ENCODE data around the gene ZNF90. TPM values are rescaled to one million over a fixed set of nuclear protein-coding genes. Genes with fewer than 3 reads are reported as not detected.
"Not testable (repeated sequence)": the region's sequence is repeated elsewhere in the genome, so short reads cannot be mapped to it uniquely, and the experiment has no call there.

The ZNF90 gene
- total RNA-seq, 2 donors from 2014 or later = 113 to 174 TPM

- Histone ChIP-seq H3K4me3 (ENCODE audit: low read length) (peak overlapping the region; percentile 76), H3K36me3 (ENCODE audit: control insufficient read depth, insufficient read depth, low read length) (no peaks in the 10 kb centered on the region), H3K9ac (ENCODE audit: extremely low read depth, low read length, poor library complexity, severe bottlenecking) (no peak overlapping the region), H3K9me3 (ENCODE audit: control insufficient read depth, low read length) (peaks cover 44% of the 10 kb centered on the region), H3K27ac (ENCODE audit: low read depth, low read length) (no peak overlapping the region), H3K27me3 (ENCODE audit: control insufficient read depth, insufficient read depth, low read length, poor library complexity, severe bottlenecking) (no peaks in the 10 kb centered on the region), H3K4me1 (ENCODE audit: control insufficient read depth, insufficient read depth, low read length) (peaks cover 7% of the 10 kb centered on the region)
- peak overlapping the region; percentile 94 for H3K27ac Mint-ChIP-seq
- no peaks in the 10 kb centered on the region for H3K27me3 Mint-ChIP-seq (ENCODE audit: insufficient read depth)
- WGBS, 2 experiments (ENCODE audit: insufficient coverage in 1 of 2, insufficient read length in 1 of 2) = 57 to 68% methylated on average over 3 of the region's 3 CpGs
- no peak for TF ChIP-seq CTCF (conservative IDR thresholded peaks at IDR 0.05)
- peak; percentile 47 for DNase-seq
- peak overlapping the region; percentile 2 for H3K4me3 Mint-ChIP-seq
- H3K36me3 Mint-ChIP-seq (ENCODE audit: low read depth) = peaks cover 25% of the 10 kb centered on the region
- peaks cover 53% of the 10 kb centered on the region for H3K9me3 Mint-ChIP-seq
- peaks cover 47% of the 10 kb centered on the region for H3K4me1 Mint-ChIP-seq
These were observed 10.9 kb upstream of the ZNF90 start for GRCh38 chr19:20066861-20067260.

- Mint-ChIP-seq H3K36me3 (ENCODE audit: low read depth) (peaks cover 25% of the 10 kb centered on the region), H3K27ac (peak overlapping the region; percentile 94)
- H3K4me3 ChIP-seq (ENCODE audit: low read length) = peak overlapping the region; percentile 76
These were observed 9.9 kb upstream of the ZNF90 start for GRCh38 chr19:20067943-20068342.

DNA sequence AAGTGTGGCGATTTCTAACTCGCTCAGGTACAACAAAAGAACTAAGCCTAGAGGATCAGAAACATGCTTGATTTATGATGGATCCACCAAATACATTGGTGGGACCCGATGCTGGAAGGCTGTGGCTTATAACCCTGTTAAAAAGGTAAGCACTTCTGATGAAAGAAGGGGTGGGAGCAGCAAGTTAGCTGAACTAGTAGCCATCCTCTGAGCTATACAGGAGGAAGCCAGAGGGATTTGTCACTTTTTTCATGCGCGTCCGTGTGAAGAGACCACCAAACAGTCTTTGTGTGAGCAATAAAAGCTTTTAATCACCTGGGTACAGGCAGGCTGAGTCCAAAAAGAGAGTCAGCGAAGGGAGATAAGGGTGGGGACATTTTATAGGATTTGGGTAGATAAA is 9.2 kb upstream of the ZNF90 start:
- not testable (repeated sequence) for H3K27me3 ChIP-seq (ENCODE audit: control insufficient read depth, insufficient read depth, low read length, poor library complexity, severe bottlenecking); H3K27me3 Mint-ChIP-seq (ENCODE audit: insufficient read depth); H3K4me1 ChIP-seq (ENCODE audit: control insufficient read depth, insufficient read depth, low read length); H3K36me3 ChIP-seq (ENCODE audit: control insufficient read depth, insufficient read depth, low read length)
- Mint-ChIP-seq H3K9me3 (peaks cover 57% of the 10 kb centered on the region), H3K27ac (peak overlapping the region; percentile 94), H3K36me3 (ENCODE audit: low read depth) (peaks cover 25% of the 10 kb centered on the region), H3K4me3 (peak overlapping the region; percentile 55), H3K4me1 (peaks cover 42% of the 10 kb centered on the region)
- peak overlapping the region; percentile 76 for H3K4me3 ChIP-seq (ENCODE audit: low read length)
- DNase-seq = peak; percentile 61
- H3K9me3 ChIP-seq (ENCODE audit: control insufficient read depth, low read length) = peaks cover 35% of the 10 kb centered on the region
- WGBS, 2 experiments (ENCODE audit: insufficient coverage in 1 of 2, insufficient read length in 1 of 2) = 21 to 36% methylated on average over 7 of the region's 7 CpGs
- H3K27ac ChIP-seq (ENCODE audit: low read depth, low read length) = peak overlapping the region; percentile 46
- H3K9ac ChIP-seq (ENCODE audit: extremely low read depth, low read length, poor library complexity, severe bottlenecking) = peak overlapping the region; percentile 66

More at GRCh38 chr19:20067943-20068342, 9.9 kb upstream of the ZNF90 start:
- Histone ChIP-seq H3K9ac (ENCODE audit: extremely low read depth, low read length, poor library complexity, severe bottlenecking) (no peak overlapping the region), H3K9me3 (ENCODE audit: control insufficient read depth, low read length) (peaks cover 37% of the 10 kb centered on the region), H3K27ac (ENCODE audit: low read depth, low read length) (no peak overlapping the region), H3K36me3 (ENCODE audit: control insufficient read depth, insufficient read depth, low read length) (no peaks in the 10 kb centered on the region), H3K4me1 (ENCODE audit: control insufficient read depth, insufficient read depth, low read length) (peaks cover 7% of the 10 kb centered on the region), H3K27me3 (ENCODE audit: control insufficient read depth, insufficient read depth, low read length, poor library complexity, severe bottlenecking) (no peaks in the 10 kb centered on the region)
- peaks cover 42% of the 10 kb centered on the region for H3K4me1 Mint-ChIP-seq
- peak overlapping the region; percentile 55 for H3K4me3 Mint-ChIP-seq
- no peaks in the 10 kb centered on the region for H3K27me3 Mint-ChIP-seq (ENCODE audit: insufficient read depth)
- no peak for TF ChIP-seq CTCF (conservative IDR thresholded peaks at IDR 0.05)
- peak; percentile 52 for DNase-seq
- H3K9me3 Mint-ChIP-seq = peaks cover 57% of the 10 kb centered on the region
- 30 to 51% methylated on average over 9 of the region's 9 CpGs for WGBS, 2 experiments (ENCODE audit: insufficient coverage in 1 of 2, insufficient read length in 1 of 2)

GRCh38 chr19:20070691-20071090 is 7.1 kb upstream of the ZNF90 start:
- Histone ChIP-seq H3K9me3 (ENCODE audit: control insufficient read depth, low read length) (peaks cover 31% of the 10 kb centered on the region), H3K27ac (ENCODE audit: low read depth, low read length) (no peak overlapping the region), H3K9ac (ENCODE audit: extremely low read depth, low read length, poor library complexity, severe bottlenecking) (no peak overlapping the region), H3K36me3 (ENCODE audit: control insufficient read depth, insufficient read depth, low read length) (no peaks in the 10 kb centered on the region), H3K4me1 (ENCODE audit: control insufficient read depth, insufficient read depth, low read length) (peaks cover 7% of the 10 kb centered on the region), H3K4me3 (ENCODE audit: low read length) (peak overlapping the region; percentile 59), H3K27me3 (ENCODE audit: control insufficient read depth, insufficient read depth, low read length, poor library complexity, severe bottlenecking) (no peaks in the 10 kb centered on the region)
- H3K4me3 Mint-ChIP-seq = peak overlapping the region; percentile 28
- 75 to 82% methylated on average over 1 to 2 of the region's 2 CpGs for WGBS, 2 experiments (ENCODE audit: insufficient coverage in 1 of 2, insufficient read length in 1 of 2)
- no peaks in the 10 kb centered on the region for H3K27me3 Mint-ChIP-seq (ENCODE audit: insufficient read depth)
- no peak overlapping the region for H3K27ac Mint-ChIP-seq
- DNase-seq = no peak
- H3K9me3 Mint-ChIP-seq = peaks cover 44% of the 10 kb centered on the region
- H3K36me3 Mint-ChIP-seq (ENCODE audit: low read depth) = peaks cover 22% of the 10 kb centered on the region
- H3K4me1 Mint-ChIP-seq = peaks cover 42% of the 10 kb centered on the region
- no peak for TF ChIP-seq CTCF (conservative IDR thresholded peaks at IDR 0.05)
